HCT116 (cell line): ENCODE measurements around the gene RABEPK. TPM values are rescaled to one million over a fixed set of nuclear protein-coding genes. Genes with fewer than 3 reads are reported as not detected.
"Not testable (repeated sequence)": the region's sequence is repeated elsewhere in the genome, so short reads cannot be mapped to it uniquely, and the experiment has no call there.

Experiments used
- ATAC-seq: fragments of 200-7000 bp; cut with Tn5 transposase; 2 replicates; pipeline ENCODE4 v1.9.1; 2020; ENCODE audit warnings: mild to moderate bottlenecking, moderate library complexity
- BruUV-seq: library from RNA; stranded (reverse); fragments of 400-500 nt; replicated peaks from 2 replicates; lab custom pipeline; 2021; lab: Mats Ljungman, UMichigan
- CTCF ChIA-PET: fragments of 300-600 bp; sonication (Branson Sonifier 250); formaldehyde crosslinking; loops from one replicate; lab custom pipeline; 2021; ENCODE audit warnings: antibody characterized with exemption; lab: Charles Lee
- POLR2A ChIA-PET: fragments of 300-600, 350-600 bp; sonication (Branson Sonifier 250); formaldehyde crosslinking; loops from one replicate; lab custom pipeline; 2021; ENCODE audit warnings: antibody characterized with exemption; lab: Charles Lee
- RAD21 ChIA-PET, 2 experiments: fragments of 300-600 bp; sonication (Branson Sonifier 250); formaldehyde crosslinking; loops; one replicate each; lab custom pipeline; 2023; ENCODE audit warnings: low total read pairs in 2 of 2; ENCODE audit not compliant: uncharacterized antibody in 2 of 2, unreplicated experiment in 2 of 2, low non-redundant PET in 1 of 2; lab: Charles Lee
- DNase-seq: peaks from one replicate; pipeline ENCODE4 v3.0.0-alpha.2; 2010; ENCODE audit warnings: low read depth, low spot score
- H2AFZ ChIP-seq: fragments of 200-600 bp; shearing (Covaris generic), sonication (generic); 2 replicates; pipeline ENCODE4 v1.6.1; 2017; ENCODE audit warnings: low read depth, mixed run types, mixed read lengths, antibody characterized with exemption, low read length; ENCODE audit not compliant: poor library complexity, severe bottlenecking
- H3K27ac ChIP-seq: 2 replicates; pipeline ENCODE4 v1.5.1; 2012; ENCODE audit warnings: low read depth, low read length
- H3K27me3 ChIP-seq: fragments of 200-600 bp; sonication (generic); 2 replicates; pipeline ENCODE4 v1.6.1; 2016; ENCODE audit warnings: mixed run types, low read length, mixed read lengths; ENCODE audit not compliant: insufficient read depth
- H3K36me3 ChIP-seq, 2 experiments: fragments of 200-500 bp in 1 of 2; fragments of 200-600 bp in 1 of 2; sonication (Bioruptor generic) in 1 of 2; sonication (generic) in 1 of 2; 2 replicates each; pipeline versions ENCODE4 v1.5.1 to v1.6.1; 2014 to 2016; ENCODE audit warnings: low read length in 2 of 2, inconsistent platforms in 1 of 2, mixed read lengths in 1 of 2, mixed run types in 1 of 2; ENCODE audit not compliant: insufficient read depth in 2 of 2, control insufficient read depth in 1 of 2
- H3K4me1 ChIP-seq, 2 experiments: fragments of 200-600 bp in 1 of 2; sonication (generic) in 1 of 2; 2 replicates each; pipeline versions ENCODE4 v1.5.1 to v1.6.1; 2012 to 2017; ENCODE audit warnings: low read length in 2 of 2, inconsistent platforms in 1 of 2, mild to moderate bottlenecking in 1 of 2, mixed read lengths in 1 of 2, mixed run types in 1 of 2, moderate library complexity in 1 of 2; ENCODE audit not compliant: insufficient read depth in 2 of 2, control insufficient read depth in 1 of 2
- H3K4me2 ChIP-seq: fragments of 200-600 bp; sonication (generic); 2 replicates; pipeline ENCODE4 v1.6.1; 2017; ENCODE audit warnings: mixed run types, low read length, mixed read lengths
- H3K4me3 ChIP-seq, 2 experiments: fragments of 200-600 bp in 1 of 2; sonication (generic) in 1 of 2; replicated peaks in 1 of 2; 2 replicates each; pipeline ENCODE4 v1.5.1; 2011 to 2016; ENCODE audit warnings: low read length in 2 of 2, control low read depth in 1 of 2, low read depth in 1 of 2, mild to moderate bottlenecking in 1 of 2, mixed read lengths in 1 of 2, mixed run types in 1 of 2
- H3K79me2 ChIP-seq: fragments of 200-600 bp; sonication (generic); 2 replicates; pipeline ENCODE4 v1.6.1; 2017; ENCODE audit warnings: mild to moderate bottlenecking, mixed run types, low read length, moderate library complexity, mixed read lengths; ENCODE audit not compliant: insufficient read depth
- H3K9ac ChIP-seq: fragments of 200-600 bp; sonication (generic); 2 replicates; pipeline ENCODE4 v1.6.1; 2016; ENCODE audit warnings: low read length, mixed read lengths
- H3K9me2 ChIP-seq: fragments of 200-600 bp; sonication (generic), shearing (Covaris generic); 2 replicates; pipeline ENCODE4 v1.6.1; 2017; ENCODE audit warnings: mixed run types, mild to moderate bottlenecking, moderate library complexity; ENCODE audit not compliant: insufficient read depth
- H3K9me3 ChIP-seq, 2 experiments: fragments of 200-500 bp in 1 of 2; fragments of 200-600 bp in 1 of 2; sonication (Bioruptor generic) in 1 of 2; sonication (generic) in 1 of 2; 2 replicates each; pipeline ENCODE4 v1.6.1; 2014 to 2017; ENCODE audit warnings: low read length in 2 of 2, mixed read lengths in 2 of 2, inconsistent platforms in 1 of 2, low read depth in 1 of 2, mild to moderate bottlenecking in 1 of 2, mixed run types in 1 of 2, moderate library complexity in 1 of 2; ENCODE audit not compliant: control insufficient read depth in 1 of 2, insufficient read depth in 1 of 2
- H4K20me1 ChIP-seq: fragments of 200-600 bp; sonication (generic), shearing (Covaris generic); 2 replicates; pipeline ENCODE4 v1.6.1; 2017; ENCODE audit warnings: mixed run types, mild to moderate bottlenecking, moderate library complexity; ENCODE audit not compliant: insufficient read depth
- ATF3 ChIP-seq: IDR thresholded peaks from 2 replicates; pipeline ENCODE4 v1.6.1; 2012
- CEBPB ChIP-seq: IDR thresholded peaks from 2 replicates; pipeline ENCODE4 v1.6.1; 2012; ENCODE audit warnings: low read depth
- CTCF ChIP-seq, 3 experiments: fragments of 200-600 bp in 1 of 3; sonication (generic) in 1 of 3; IDR thresholded peaks in 2 of 3; conservative IDR thresholded peaks in 1 of 3; 2 replicates each; pipeline ENCODE4 v1.5.1; 2012 to 2017; ENCODE audit warnings: low read depth in 2 of 3, low read length in 2 of 3, antibody characterized with exemption in 1 of 3, borderline replicate concordance in 1 of 3, control low read depth in 1 of 3, mild to moderate bottlenecking in 1 of 3, mixed read lengths in 1 of 3, mixed run types in 1 of 3, moderate library complexity in 1 of 3; ENCODE audit not compliant: insufficient read depth in 1 of 3
- ELF1 ChIP-seq: IDR thresholded peaks from 2 replicates; pipeline ENCODE4 v1.6.1; 2012; ENCODE audit warnings: low read depth, borderline replicate concordance
- EZH2 ChIP-seq: fragments of 200-600 bp; sonication (generic); IDR thresholded peaks from 2 replicates; pipeline ENCODE4 v1.6.1; 2017; ENCODE audit warnings: antibody characterized with exemption, mixed run types
- MAX ChIP-seq: IDR thresholded peaks from 2 replicates; pipeline ENCODE4 v1.6.1; 2012
- POLR2A ChIP-seq: IDR thresholded peaks from 2 replicates; pipeline ENCODE4 v1.7.0; 2011; ENCODE audit warnings: borderline replicate concordance; ENCODE audit not compliant: insufficient read depth, insufficient read length; ENCODE audit errors: extremely low read depth
- RAD21 ChIP-seq: IDR thresholded peaks from 2 replicates; pipeline ENCODE4 v1.6.1; 2012; ENCODE audit warnings: low read depth, mild to moderate bottlenecking
- SP1 ChIP-seq: IDR thresholded peaks from 2 replicates; pipeline ENCODE4 v1.6.1; 2012; ENCODE audit warnings: low read depth
- SRF ChIP-seq: IDR thresholded peaks from 2 replicates; pipeline ENCODE4 v1.6.1; 2012; ENCODE audit warnings: low read depth
- YY1 ChIP-seq: IDR thresholded peaks from 2 replicates; pipeline ENCODE4 v1.6.1; 2011; ENCODE audit warnings: low read length, low read depth, moderate library complexity, mild to moderate bottlenecking; ENCODE audit not compliant: insufficient replicate concordance; ENCODE audit errors: extremely low read depth
- ZFX ChIP-seq: fragments of 450-650 bp; IDR thresholded peaks from 2 replicates; pipeline ENCODE4 v1.6.1; 2017
- intact Hi-C: fragments of 100-400 bp; cut with micrococcal nuclease; formaldehyde crosslinking; loops from 2 replicates; pipeline ENCODE4 v1.10.0; 2022
- total RNA-seq: library from RNA; stranded (reverse); gene quantifications from one replicate; pipeline ENCODE4 v1.2.1, GENCODE V29; 2021; ENCODE audit not compliant: unreplicated experiment
- TF ChIP-seq, protein P1 (sequence below): IDR thresholded peaks from 2 replicates; pipeline ENCODE4 v1.6.1; 2011; ENCODE audit warnings: mild to moderate bottlenecking, low read length, moderate library complexity; ENCODE audit not compliant: insufficient replicate concordance; ENCODE audit errors: extremely low read depth

The RABEPK gene
- total RNA-seq, 1 experiment from 2014 or later: 48.3 TPM

DNA sequence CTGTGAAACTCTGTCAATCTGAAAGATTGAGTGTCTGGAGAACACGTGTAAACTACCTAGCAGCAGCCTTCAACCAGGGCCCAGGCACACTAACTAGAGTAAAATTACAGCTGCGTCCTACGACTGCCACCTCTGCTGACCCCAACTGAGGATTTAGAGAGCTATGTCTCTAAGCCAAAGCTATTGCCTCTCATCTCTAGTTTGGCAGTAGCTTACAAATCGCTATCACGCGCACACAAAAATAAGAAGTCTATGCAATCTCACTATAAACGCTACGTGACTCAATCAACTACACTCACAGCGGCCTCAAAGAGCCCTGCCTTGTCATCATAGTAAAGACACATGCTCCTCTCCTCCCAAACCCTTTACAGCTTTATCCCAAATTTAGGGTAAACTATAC lies 19.5 kb upstream of the RABEPK start:
- Histone ChIP-seq H3K4me3 (no peak overlapping the region), H4K20me1 (no peaks in the 10 kb centered on the region), H3K9me2 (no peaks in the 10 kb centered on the region), H3K4me1 (no peaks in the 10 kb centered on the region), H3K9me3 (no peaks in the 10 kb centered on the region), H3K9ac (no peak overlapping the region), H3K27ac (no peak overlapping the region), H3K27me3 (no peaks in the 10 kb centered on the region), H3K36me3 (no peaks in the 10 kb centered on the region), H3K4me2 (no peak overlapping the region), H3K79me2 (peaks cover 93% of the 10 kb centered on the region), H2AFZ (no peak overlapping the region)
- RAD21 ChIA-PET: no interaction called here
- TF ChIP-seq ZFX: no peak
- TF ChIP-seq YY1: no peak
- no peak for TF ChIP-seq CEBPB
- no peak for TF ChIP-seq RAD21
- no peak for TF ChIP-seq SRF
- TF ChIP-seq CTCF (IDR thresholded peaks at IDR 0.05 in 2 of 3, conservative IDR thresholded peaks at IDR 0.05 in 1 of 3; ENCODE audit: borderline replicate concordance in 1 of 3, insufficient read depth in 1 of 3, low read depth in 2 of 3, low read length in 2 of 3): no peak
- TF ChIP-seq MAX: no peak
- TF ChIP-seq EZH2: no peak
- TF ChIP-seq, protein P1, sequence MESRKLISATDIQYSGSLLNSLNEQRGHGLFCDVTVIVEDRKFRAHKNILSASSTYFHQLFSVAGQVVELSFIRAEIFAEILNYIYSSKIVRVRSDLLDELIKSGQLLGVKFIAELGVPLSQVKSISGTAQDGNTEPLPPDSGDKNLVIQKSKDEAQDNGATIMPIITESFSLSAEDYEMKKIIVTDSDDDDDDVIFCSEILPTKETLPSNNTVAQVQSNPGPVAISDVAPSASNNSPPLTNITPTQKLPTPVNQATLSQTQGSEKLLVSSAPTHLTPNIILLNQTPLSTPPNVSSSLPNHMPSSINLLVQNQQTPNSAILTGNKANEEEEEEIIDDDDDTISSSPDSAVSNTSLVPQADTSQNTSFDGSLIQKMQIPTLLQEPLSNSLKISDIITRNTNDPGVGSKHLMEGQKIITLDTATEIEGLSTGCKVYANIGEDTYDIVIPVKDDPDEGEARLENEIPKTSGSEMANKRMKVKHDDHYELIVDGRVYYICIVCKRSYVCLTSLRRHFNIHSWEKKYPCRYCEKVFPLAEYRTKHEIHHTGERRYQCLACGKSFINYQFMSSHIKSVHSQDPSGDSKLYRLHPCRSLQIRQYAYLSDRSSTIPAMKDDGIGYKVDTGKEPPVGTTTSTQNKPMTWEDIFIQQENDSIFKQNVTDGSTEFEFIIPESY: no peak
- no peak for TF ChIP-seq ELF1
- TF ChIP-seq POLR2A: no peak
- TF ChIP-seq ATF3: no peak
- TF ChIP-seq SP1: no peak
- CTCF ChIA-PET: no interaction called here
- no peak for DNase-seq
- no peak for ATAC-seq
- POLR2A ChIA-PET: no interaction called here
- no TSS peak for BruUV-seq
- intact Hi-C loops: no loop called here

DNA sequence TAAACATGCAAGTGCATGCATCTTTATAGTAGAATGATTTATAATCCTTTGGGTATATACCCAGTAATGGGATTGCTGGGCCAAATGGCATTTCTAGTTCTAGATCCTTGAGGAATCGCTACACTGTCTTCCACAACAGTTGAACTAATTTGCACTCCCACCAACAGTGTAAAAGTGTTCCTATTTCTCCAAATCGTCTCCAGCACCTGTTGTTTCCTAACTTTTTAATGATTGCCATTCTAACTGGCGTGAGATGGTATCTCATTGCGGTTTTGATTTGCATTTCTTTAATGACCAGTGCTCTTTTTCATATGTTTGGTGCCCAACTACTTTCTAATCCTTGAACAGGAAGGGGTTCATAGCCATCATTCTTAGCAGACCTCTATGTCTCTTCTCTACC lies 18.6 kb upstream of the RABEPK start:
- peaks cover 93% of the 10 kb centered on the region for H3K79me2 ChIP-seq
- H3K9ac ChIP-seq, RAD21 ChIA-PET, CTCF ChIA-PET, H3K27ac ChIP-seq, H3K4me1 ChIP-seq, POLR2A ChIA-PET, H4K20me1 ChIP-seq, H3K9me2 ChIP-seq, BruUV-seq, DNase-seq, H3K36me3 ChIP-seq, H3K4me3 ChIP-seq, H2AFZ ChIP-seq, H3K4me2 ChIP-seq, ATAC-seq, H3K27me3 ChIP-seq, H3K9me3 ChIP-seq, intact Hi-C loops: not testable (repeated sequence)
